ENCODE measurements around the gene OTOA.
"Not testable (repeated sequence)": the region's sequence is repeated elsewhere in the genome, so short reads cannot be mapped to it uniquely, and the experiment has no call there.

OTOA gene

GRCh38 chr16:21680714-21681113 is 16.9 kb downstream of the OTOA start:
- DNase-seq (ENCODE audit: low read depth) = not testable (repeated sequence)

DNA sequence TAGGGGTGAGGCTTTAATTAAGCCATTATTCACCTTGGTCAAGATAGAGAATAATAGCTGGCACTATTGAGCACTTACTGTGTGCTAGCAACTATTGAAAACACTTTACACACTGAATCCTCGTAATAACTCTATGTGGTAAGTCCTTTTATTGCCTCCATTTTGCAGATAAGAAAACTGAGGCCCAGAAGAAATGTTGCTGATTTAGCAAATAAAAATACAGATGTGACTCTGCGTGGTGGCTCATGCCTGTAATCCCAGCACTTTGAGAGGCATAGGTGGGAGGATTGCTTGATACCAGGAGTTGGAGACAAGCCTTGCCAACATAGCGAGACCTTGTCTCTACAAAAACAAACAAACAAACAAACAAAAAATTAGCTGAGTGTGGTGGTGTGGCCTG is 19.4 kb downstream of the OTOA start:
- DNase-seq (ENCODE audit: low read depth) = no peak

DNA sequence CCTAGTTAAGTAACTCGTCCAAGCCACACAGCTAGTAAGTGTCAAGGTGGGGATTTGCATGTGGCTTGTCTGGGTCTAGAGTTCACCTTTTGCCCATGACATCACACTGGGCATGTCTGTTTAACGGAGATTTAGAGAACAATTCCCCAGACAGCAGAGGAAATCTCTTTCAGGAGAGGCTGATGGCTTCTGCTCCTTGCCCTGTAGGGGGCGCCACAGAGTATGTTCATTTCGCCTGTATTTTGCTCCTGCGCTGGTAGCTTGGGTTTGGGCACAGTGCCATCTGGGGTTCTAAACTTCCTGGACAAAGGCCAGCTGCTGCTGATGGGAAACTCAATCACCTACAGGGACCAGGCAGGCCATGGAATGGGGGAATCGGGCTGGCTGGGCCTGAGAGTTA is 20.4 kb downstream of the OTOA start:
- DNase-seq (ENCODE audit: low read depth) = peak; percentile 10

DNA sequence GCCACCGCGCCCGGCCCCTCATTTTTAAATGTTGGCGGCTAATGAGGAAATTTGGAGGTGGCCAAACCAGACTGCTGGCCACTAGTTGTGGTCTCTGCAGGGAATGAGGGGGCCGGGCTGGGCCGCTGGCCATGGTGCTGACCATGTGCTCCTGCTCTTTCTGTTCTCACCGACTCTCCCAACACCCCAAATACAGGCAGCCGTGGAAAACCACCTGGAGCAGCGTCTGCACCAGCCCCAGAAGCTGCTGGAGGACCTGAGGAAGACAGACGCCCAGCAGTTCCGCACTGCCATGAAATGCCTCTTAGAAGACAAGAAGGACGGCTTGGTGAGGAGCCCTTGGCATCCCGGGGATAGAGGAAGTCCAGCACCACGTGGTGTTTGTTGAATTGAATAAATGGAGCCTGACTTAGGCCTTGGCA is 21.3 kb downstream of the OTOA start:
- DNase-seq (ENCODE audit: low read depth) = no peak

DNA sequence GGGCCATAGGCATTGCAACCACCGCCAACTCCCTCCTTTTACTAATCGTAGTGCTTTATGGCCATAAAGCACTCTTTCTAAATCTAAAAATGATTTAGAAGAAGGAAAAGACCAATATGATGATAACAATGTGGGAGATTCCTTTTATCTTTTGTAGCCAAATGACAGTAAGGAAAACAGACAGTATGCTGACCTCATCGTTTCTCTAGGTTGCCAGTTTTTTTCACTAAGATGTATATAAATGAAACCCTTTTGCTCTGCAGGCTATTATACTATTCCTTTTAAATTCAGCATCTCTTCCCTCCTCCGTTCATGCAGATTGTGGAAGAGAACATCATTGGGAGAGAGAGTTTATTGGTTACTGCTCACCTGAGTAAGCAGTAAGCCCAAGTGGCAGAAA is 25.3 kb downstream of the OTOA start:
- DNase-seq (ENCODE audit: low read depth) = no peak

DNA sequence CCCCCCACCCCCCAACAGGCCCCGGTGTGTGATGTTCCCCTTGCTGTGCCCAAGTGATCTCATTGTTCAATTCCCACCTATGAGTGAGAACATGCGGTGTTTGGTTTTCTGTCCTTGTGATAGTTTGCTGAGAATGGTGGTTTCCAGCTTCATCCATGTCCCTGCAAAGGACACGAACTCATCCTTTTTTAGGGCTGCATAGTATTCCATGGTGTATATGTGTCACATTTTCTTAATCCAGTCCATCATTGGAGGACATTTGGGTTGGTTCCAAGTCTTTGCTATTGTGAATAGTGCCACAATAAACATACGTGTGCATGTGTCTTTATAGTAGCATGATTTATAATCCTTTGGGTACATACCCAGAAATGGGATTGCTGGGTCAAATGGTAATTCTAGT is 27.2 kb downstream of the OTOA start:
- not testable (repeated sequence) for DNase-seq (ENCODE audit: low read depth)

GRCh38 chr16:21694609-21695008 is 30.8 kb downstream of the OTOA start:
- no peak for DNase-seq (ENCODE audit: low read depth)

DNA sequence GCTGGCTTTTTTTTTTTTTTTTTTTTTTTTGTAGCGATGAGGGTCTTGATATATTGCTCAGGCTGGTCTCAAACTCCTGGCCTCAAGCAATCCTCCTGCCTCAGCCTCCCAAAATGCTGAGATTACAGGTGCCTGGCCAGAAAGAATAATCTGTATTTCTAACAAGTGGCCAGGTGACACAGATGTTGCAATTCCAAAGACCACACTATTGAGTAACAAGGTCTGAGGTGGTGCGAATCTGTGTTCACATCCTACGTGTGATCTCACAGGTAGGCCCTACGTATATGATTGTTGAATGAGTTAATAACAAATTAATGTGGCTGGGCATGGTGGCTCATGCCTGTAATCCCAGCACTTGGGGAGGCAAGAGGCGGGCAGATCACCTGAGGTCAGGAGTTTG is 33.3 kb downstream of the OTOA start:
- no peak for DNase-seq (ENCODE audit: low read depth)

DNA sequence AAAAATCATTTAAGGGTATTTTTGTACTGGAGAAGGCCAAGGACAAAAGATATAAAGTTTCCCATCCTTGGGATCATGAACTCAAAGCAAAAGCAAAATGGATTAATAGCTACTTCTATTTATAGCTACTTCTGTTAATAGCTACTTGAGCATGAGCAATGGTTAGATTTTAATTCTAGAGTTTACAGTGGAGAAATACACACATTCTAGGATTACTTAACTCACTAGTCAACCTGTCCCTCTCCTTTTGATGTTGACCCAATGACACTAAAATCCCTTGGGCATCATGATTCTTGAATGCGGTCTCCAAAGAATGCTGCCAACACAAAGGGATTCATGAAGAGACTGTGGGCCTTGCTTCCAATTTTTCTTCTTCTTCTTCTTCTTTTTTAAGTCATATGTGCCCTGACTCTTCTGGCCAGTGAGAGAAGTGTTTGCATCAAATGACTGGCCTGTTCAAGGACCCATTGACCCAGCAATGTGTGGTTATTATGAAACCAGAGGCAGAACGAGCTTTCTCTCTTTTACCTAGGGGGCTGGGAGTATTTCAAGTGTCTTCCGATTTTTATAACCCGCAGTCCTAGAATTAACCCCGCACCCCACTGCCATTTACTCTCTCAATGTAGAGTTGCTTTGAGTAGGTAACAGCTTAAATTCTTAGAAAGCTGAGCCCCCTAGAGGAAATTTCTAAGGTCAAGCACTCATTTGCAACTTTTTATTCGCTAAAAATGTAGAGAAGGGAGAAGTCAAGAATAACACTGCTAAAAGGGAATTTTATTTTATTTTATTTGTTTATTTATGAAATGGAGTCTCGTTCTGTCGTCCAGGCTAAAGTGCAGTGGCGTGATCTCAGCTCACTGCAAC is 34.6 kb downstream of the OTOA start:
- no peak for DNase-seq (ENCODE audit: low read depth)

DNA sequence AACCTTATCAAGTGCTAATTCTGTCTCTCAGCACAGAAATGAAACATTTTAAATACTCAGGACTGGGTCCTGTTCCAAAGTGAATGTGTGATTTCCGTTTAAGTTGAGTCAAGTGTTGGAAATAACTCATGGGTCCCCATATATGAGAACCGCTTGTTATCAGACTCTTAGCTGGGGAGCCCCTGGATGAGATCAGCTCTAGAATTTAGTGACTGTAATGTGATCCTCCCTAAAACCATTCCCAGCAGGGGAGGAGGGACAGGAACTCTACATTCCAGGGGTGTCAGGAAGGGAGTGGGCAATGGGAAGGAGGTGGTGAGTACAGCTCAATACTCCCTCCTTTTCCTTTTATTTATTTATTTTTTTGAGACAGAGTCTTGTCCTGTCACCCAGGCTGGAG is 37.5 kb downstream of the OTOA start:
- DNase-seq (ENCODE audit: low read depth) = no peak

GRCh38 chr16:21702276-21702675 is 38.5 kb downstream of the OTOA start:
- DNase-seq (ENCODE audit: low read depth) = no peak

DNA sequence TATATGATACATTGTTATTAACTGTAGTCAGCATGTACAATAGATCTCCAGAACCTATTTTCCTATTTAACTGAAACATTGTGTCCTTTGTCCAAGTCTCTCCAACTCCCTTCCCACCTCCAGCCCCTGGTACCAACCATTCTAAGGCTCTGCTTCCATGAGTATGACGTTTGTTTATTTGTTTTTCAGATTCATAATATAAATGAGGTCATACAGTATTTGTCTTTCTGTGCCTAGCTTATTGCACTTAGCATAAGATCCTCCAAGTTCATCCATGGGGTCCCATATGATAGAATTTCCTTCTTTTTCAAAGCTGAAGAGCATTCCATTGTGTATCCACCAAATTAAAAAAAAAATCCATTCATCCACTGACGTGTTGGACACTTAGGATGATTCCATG is 39.4 kb downstream of the OTOA start:
- no peak for DNase-seq (ENCODE audit: low read depth)

- DNase-seq (ENCODE audit: low read depth) = no peak
Observed at GRCh38 chr16:21703589-21704174, 39.9 kb downstream of the OTOA start.

DNA sequence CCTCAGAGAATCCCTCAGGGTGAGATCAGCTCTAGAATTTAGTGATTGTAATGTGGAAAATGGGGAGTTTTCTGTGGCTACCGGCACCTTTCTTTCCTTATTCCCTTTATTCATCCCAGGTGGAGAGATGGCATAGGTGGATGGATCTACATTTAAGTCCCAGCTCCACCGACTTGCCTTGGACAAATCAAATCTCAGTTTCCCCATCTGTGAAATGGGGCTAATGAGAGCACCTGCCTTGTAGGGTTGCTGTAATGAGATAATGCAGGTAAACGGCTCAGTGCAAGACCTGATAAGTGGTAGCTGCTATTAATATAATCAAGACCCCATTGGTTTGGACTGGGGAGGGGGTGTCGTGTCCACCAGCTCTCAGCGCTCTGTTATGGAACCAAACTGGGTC is 40.5 kb downstream of the OTOA start:
- DNase-seq (ENCODE audit: low read depth) = no peak

DNA sequence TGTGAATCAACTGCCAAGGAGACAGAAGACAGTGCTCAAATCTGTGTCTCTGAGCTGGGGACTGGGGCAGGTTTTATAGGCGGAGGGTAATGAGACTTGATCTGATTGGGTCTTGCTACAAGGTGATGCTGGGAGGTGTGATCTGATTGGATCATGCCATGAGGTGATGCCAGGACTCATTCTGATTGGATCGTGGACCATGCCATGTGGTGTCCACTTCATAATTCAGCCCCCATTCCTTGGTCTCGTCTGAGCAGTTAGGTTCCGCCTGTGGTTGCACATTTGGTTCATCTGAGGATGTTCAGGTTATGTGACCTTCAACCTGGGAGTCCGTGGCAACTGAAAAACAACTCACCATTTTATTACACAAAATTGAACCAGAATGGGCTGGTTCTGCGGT is 41.0 kb downstream of the OTOA start:
- no peak for DNase-seq (ENCODE audit: low read depth)

- peak; percentile 70 for DNase-seq (ENCODE audit: low read depth)
Observed at GRCh38 chr16:21708533-21709115, 44.9 kb downstream of the OTOA start.

DNA sequence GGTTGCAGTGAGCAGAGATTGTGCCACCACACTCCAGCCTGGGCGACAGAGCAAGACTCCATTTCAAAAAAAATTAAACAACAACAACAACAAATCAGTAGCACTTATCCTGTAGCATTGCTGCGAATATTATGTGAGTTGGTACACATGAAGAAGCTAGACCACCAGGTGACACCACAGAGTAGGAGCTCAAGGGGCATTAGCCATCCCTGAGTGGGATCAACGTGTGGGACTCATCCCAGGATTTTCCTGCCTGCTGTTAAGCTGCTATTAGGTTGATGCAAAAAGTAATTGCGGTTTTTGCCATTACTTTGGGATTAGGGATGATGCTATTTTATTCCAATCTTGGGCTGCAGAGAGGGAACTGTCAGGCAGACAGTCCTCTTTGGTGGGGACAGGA is 47.2 kb downstream of the OTOA start:
- no peak for DNase-seq (ENCODE audit: low read depth)

DNA sequence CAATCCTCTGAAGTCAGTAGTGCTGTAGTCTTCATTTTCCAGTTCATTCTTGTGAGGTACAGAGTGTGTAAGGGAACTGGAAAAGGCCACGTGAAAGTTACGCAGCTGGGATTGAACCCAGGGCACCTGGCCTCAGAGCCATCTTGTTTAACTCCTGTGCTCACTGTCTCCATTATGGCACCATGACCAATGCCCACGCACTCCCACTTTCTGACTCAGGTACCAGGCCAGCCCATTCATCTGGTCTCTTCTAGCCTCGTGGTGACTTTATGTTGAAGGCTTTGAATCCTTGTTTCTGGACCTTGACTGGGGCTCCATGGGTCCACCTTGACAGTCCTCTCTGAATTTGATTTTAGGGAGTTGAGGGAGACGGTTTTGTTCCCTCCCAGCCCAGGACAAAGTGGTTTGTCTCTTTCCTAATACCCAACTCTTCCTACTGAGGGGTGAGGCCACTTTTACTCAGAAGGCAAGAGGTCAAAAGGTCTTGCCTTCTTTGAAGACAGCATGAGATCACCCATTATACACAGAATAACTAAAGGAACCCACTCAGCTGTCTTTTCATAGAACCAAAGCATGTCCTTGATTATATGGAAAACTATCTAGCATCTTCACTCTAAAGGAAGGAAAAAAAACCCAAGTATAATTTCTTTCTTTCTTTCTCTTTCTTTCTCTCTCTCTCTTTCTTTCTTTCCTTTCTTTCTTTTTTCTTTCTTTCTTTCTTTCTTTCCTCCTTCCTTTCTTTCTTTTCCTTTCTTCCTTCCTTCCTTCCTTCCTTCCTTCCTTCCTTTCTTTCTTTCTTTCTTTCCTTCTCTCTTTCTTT is 50.0 kb downstream of the OTOA start:
- DNase-seq (ENCODE audit: low read depth) = no peak

- DNase-seq (ENCODE audit: low read depth) = not testable (repeated sequence)
Observed at GRCh38 chr16:21714369-21714618, 50.5 kb downstream of the OTOA start.

DNA sequence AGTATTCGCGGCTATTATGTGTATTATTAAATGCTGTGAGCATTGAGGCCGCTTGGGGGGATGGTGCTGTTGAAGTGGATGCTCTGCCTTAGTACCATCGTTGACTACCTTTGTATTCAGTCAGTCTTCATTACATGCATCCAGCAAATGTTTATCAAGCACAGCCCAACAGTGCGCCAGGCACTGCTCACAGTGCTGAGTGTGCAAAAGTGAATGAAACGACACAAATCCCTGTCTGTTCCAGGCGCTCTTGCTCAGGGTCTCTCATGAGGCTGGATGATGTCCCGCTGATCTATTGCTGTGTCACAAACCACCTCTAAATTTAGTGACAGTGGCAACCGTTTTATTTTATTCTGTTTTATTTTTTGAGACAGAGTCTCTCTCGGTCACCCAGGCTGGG is 53.8 kb downstream of the OTOA start:
- DNase-seq (ENCODE audit: low read depth) = no peak

- no peak for DNase-seq (ENCODE audit: low read depth)
Observed at GRCh38 chr16:21719283-21719682, 55.5 kb downstream of the OTOA start.

DNA sequence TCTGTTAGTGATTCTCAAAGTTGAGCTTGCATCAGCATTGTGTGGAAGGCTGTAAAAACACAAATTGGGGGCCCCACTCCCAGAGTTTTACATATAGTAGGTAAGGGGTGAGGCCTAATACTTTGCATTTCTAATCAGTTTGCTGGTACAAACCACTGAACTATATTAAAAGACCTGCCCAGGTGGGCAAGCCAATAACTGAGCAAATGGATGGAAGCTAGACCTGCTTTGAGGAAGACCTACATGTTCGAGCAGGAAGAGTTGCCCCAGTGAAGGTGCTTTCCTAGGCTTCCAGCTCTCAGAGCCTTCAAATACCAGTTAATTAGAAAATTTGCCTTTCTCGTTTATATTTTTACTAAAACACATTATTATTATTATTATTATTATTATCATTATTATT is 56.8 kb downstream of the OTOA start:
- DNase-seq (ENCODE audit: low read depth) = no peak

Data from stimulated activated CD8-positive, alpha-beta memory T cell treated with anti-CD3 and anti-CD28 coated beads, Interleukin-7, amount 100 ng/mL, for 24 hours (primary cell).